Astrocyte (in vitro differentiated cells and primary cell): Measurements from ENCODE around the gene FGD6. TPM values are rescaled to one million over a fixed set of nuclear protein-coding genes. Genes with fewer than 3 reads are reported as not detected.

Source experiments
- DNase-seq: peaks from one replicate; pipeline ENCODE4 v3.0.0-alpha.2; 2010; ENCODE audit warnings: low read depth
- FAIRE-seq: peaks from 2 replicates; lab custom pipeline; 2011; peaks lifted over from hg19 to GRCh38; lab: Jason Lieb, UNC
- H2AFZ ChIP-seq: 2 replicates; pipeline ENCODE4 v1.6.0; 2012; ENCODE audit warnings: low read depth, low read length, inconsistent platforms
- H3K27ac ChIP-seq: 2 replicates; pipeline ENCODE4 v1.5.1; 2011; ENCODE audit warnings: low read depth, low read length, inconsistent platforms
- H3K27me3 ChIP-seq: 2 replicates; pipeline ENCODE4 v1.6.0; 2011; ENCODE audit warnings: low read length, inconsistent platforms; ENCODE audit not compliant: insufficient read depth
- H3K36me3 ChIP-seq: 2 replicates; pipeline ENCODE4 v1.5.1; 2011; ENCODE audit warnings: low read length, inconsistent platforms; ENCODE audit not compliant: insufficient read depth
- H3K4me1 ChIP-seq: 2 replicates; pipeline ENCODE4 v1.5.1; 2011; ENCODE audit warnings: low read length, inconsistent platforms; ENCODE audit not compliant: insufficient read depth
- H3K4me2 ChIP-seq: 2 replicates; pipeline ENCODE4 v1.6.0; 2012; ENCODE audit warnings: low read length, inconsistent platforms
- H3K4me3 ChIP-seq: 2 replicates; pipeline ENCODE4 v1.5.1; 2011; ENCODE audit warnings: low read depth, mild to moderate bottlenecking, low read length, inconsistent platforms; ENCODE audit not compliant: insufficient read depth
- H3K79me2 ChIP-seq: 2 replicates; pipeline ENCODE4 v1.6.0; 2012; ENCODE audit warnings: mild to moderate bottlenecking, low read length, inconsistent platforms; ENCODE audit not compliant: insufficient read depth
- H3K9ac ChIP-seq: 2 replicates; pipeline ENCODE4 v1.6.0; 2012; ENCODE audit warnings: mild to moderate bottlenecking, low read length, inconsistent platforms
- H3K9me3 ChIP-seq: 2 replicates; pipeline ENCODE4 v1.5.1; 2012; ENCODE audit warnings: low read depth, mild to moderate bottlenecking, low read length, inconsistent platforms; ENCODE audit not compliant: insufficient read depth
- H4K20me1 ChIP-seq: 2 replicates; pipeline ENCODE4 v1.6.0; 2012; ENCODE audit warnings: low read length, inconsistent platforms; ENCODE audit not compliant: insufficient read depth
- H3K27ac Mint-ChIP-seq: one replicate; pipeline ENCODE4 v1.8.0; 2021; ENCODE audit warnings: mild to moderate bottlenecking, mixed read lengths; ENCODE audit not compliant: unreplicated experiment
- H3K27me3 Mint-ChIP-seq: one replicate; pipeline ENCODE4 v1.8.0; 2021; ENCODE audit warnings: low read depth, mixed read lengths; ENCODE audit not compliant: unreplicated experiment
- H3K36me3 Mint-ChIP-seq: one replicate; pipeline ENCODE4 v1.8.0; 2021; ENCODE audit warnings: low read depth, mixed read lengths; ENCODE audit not compliant: unreplicated experiment
- H3K4me1 Mint-ChIP-seq: one replicate; pipeline ENCODE4 v1.8.0; 2021; ENCODE audit warnings: low read depth, mixed read lengths; ENCODE audit not compliant: unreplicated experiment
- H3K4me3 Mint-ChIP-seq: one replicate; pipeline ENCODE4 v1.8.0; 2021; ENCODE audit warnings: mild to moderate bottlenecking, moderate library complexity, mixed read lengths; ENCODE audit not compliant: unreplicated experiment
- H3K9me3 Mint-ChIP-seq: one replicate; pipeline ENCODE4 v1.8.0; 2021; ENCODE audit warnings: mild to moderate bottlenecking, mixed read lengths; ENCODE audit not compliant: unreplicated experiment
- CTCF ChIP-seq: IDR thresholded peaks from 2 replicates; pipeline ENCODE4 v1.5.1; 2011; ENCODE audit warnings: low read depth, mild to moderate bottlenecking, inconsistent platforms, low read length, moderate library complexity; ENCODE audit not compliant: insufficient read depth
- EZH2 ChIP-seq: IDR thresholded peaks from 2 replicates; pipeline ENCODE4 v1.6.1; 2012; ENCODE audit warnings: mild to moderate bottlenecking, low read length, inconsistent platforms; ENCODE audit not compliant: insufficient read depth
- total RNA-seq: library from RNA; stranded (reverse); gene quantifications from 2 replicates; pipeline ENCODE4 v1.2.1, GENCODE V29; 2021

Gene FGD6
- total RNA-seq, 1 donor from 2014 or later, result 26.5 TPM

DNA sequence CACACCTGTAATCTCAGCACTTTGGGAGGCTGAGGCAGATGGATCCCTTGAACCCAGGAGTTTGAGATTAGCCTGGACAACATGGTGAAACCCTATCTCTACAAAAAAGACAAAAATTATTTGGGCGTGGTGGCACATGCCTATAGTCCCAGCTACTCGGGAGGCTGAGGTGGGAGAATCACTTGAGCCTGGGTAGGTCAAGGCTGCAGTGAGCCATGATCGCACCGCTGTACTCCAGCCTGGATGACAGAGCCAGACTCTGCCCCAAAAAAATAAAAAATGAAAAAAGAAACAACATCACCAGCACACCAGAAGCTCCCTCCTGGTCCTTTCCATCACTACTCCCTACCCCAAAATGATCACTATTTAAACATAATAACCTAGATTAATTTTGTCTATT, 2.9 kb upstream of the FGD6 start:
- Mint-ChIP-seq H3K4me3 (peak overlapping the region; percentile 98), H3K4me1 (peaks cover 21% of the 10 kb centered on the region), H3K27ac (no peak overlapping the region), H3K36me3 (peaks cover 5% of the 10 kb centered on the region), H3K9me3 (no peaks in the 10 kb centered on the region), H3K27me3 (no peaks in the 10 kb centered on the region)
- H3K27me3 ChIP-seq, result no peaks in the 10 kb centered on the region
- H3K79me2 ChIP-seq, result peaks cover 95% of the 10 kb centered on the region
- H3K4me1 ChIP-seq, result peaks cover 13% of the 10 kb centered on the region
- no peak overlapping the region for H3K9ac ChIP-seq
- peaks cover 45% of the 10 kb centered on the region for H4K20me1 ChIP-seq
- H3K9me3 ChIP-seq, result no peaks in the 10 kb centered on the region
- FAIRE-seq (no peak), DNase-seq (no peak)
- TF ChIP-seq CTCF (no peak), EZH2 (no peak)
- H3K27ac ChIP-seq, result no peak overlapping the region
- no peak overlapping the region for H2AFZ ChIP-seq
- no peaks in the 10 kb centered on the region for H3K36me3 ChIP-seq
- peak overlapping the region; percentile 91 for H3K4me2 ChIP-seq
- no peak overlapping the region for H3K4me3 ChIP-seq

- Histone ChIP-seq H4K20me1 (peaks cover 31% of the 10 kb centered on the region), H2AFZ (peak overlapping the region; percentile 94), H3K4me3 (peak overlapping the region; percentile 99), H3K4me1 (peaks cover 9% of the 10 kb centered on the region), H3K9me3 (no peaks in the 10 kb centered on the region), H3K4me2 (peak overlapping the region; percentile 91), H3K27me3 (no peaks in the 10 kb centered on the region), H3K79me2 (peaks cover 94% of the 10 kb centered on the region), H3K27ac (peak overlapping the region; percentile 95), H3K9ac (peak overlapping the region; percentile 94), H3K36me3 (no peaks in the 10 kb centered on the region)
- Mint-ChIP-seq H3K36me3 (no peaks in the 10 kb centered on the region), H3K9me3 (no peaks in the 10 kb centered on the region), H3K27me3 (no peaks in the 10 kb centered on the region), H3K27ac (peak overlapping the region; percentile 93), H3K4me1 (peaks cover 10% of the 10 kb centered on the region), H3K4me3 (peak overlapping the region; percentile 98)
- FAIRE-seq (no peak), DNase-seq (peak; percentile 60)
- TF ChIP-seq EZH2 (no peak), CTCF (no peak)
Observed at GRCh38 chr12:95218150-95219133, 1.2 kb upstream of the FGD6 start.
